Measurements from ENCODE around the gene MYRIP.
"Not testable (repeated sequence)": the region's sequence is repeated elsewhere in the genome, so short reads cannot be mapped to it uniquely, and the experiment has no call there.

The MYRIP gene

DNA sequence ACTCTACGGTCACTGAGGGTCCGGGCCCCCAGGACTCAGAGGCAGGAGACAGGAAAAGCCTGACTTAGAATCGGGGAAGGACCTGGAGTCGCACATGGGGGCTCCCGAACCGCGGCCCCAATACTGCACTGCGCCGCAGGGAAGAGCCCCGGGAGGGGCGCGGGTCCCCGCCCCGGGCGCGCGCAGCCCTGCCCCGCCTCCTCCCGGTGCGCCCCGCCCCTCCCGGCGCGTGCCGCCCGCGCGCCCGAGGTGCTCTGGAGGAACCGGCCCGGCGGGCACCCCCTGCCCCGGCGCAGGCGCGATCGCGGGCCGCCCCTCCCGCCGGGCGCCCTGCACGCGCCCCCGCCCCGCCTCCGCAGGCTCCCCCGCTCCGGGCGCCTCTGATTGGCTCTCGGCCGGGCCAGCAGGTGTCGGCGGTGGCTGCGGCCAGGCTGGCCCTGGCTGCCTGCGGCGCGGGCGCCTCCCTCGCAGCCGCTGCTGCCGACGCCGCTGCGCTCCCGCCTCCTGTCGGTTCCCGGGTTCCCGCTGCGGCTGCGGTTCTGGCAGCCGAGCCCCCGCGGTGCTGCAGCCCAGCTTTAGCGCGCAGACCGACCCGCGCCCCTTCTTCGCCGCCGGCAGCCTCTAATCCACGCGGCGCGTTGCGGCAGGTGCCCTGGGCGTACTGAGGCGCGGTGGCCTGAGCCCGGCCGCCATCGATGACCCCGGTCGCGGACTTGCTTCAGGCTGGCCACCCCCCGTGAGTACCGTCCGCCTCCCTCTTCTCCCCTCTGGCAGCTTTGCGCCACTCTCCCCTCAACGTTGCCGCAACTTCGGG is at the start of gene MYRIP:
Gene MYRIP, plus strand, starts transcription at position 429 of the 814 bp plus-strand sequence. CDS start 91,208 bp downstream, outside the sequence.
- DNase-seq: peak in 45 of 58 donors; percentile 9 to 81 (median 52)

DNA sequence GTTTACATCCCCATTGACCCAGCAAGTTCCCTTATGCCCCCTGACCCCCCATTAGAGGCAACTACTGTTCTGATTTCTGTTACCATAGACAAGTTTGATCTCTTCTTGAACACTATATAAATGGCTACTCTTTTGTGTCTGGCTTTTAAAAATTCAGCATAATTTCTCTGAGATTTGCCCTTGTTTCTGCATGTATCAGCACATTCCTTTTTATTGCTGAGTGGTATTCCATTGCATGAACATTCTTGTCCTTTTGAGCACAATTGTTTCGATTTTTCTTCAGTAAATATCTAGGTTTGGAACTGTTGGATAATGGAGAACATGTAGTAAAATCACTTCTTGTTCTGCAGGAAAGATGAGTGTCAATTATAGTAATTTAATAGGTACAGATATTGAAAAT is 49.1 kb upstream of the MYRIP start:
- DNase-seq: no peak

DNA sequence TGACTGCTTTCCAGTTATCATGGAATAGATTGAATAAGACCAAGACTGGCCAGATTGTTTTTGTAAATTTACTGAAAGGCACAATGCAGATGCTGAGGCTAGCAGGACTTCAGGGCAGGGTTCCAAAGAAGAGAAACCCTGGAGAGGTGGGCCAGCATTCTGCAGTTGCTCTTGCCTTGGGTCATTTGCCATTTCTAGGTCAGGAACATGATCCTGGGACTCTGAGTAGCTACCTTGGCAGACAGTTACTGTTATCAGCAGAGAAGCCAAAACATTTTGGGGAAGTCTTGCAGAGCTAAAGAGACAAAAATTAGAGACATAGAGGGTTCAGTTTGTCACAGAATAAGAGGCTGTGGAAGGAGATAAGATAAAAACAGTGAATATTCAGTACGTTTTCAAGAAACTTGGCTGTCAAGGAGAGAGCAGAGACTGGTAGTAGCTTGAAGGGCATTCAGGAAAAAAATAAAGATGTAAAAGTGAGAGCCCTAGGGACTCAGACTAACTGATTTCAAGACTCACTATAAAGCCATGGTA is 46.8 kb upstream of the MYRIP start:
- DNase-seq: no peak

DNA sequence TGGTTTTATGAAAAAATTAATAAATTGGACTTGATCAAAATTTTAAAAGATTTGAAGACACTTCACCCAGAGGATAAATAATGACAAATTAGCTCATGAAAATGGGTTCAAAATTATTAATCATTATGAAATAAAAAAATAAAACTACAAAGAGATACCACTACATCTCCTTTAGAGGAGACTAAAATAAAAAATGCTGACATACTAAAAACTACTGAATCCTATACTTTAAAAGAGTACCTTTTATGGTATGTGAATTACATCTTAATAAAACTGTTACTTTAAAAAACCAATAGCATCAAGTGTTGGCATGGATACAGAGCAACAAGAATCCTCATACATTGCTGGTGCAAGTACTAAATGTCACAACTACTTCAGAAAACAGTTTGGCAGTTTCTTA is 46.0 kb upstream of the MYRIP start:
- no peak for DNase-seq

DNA sequence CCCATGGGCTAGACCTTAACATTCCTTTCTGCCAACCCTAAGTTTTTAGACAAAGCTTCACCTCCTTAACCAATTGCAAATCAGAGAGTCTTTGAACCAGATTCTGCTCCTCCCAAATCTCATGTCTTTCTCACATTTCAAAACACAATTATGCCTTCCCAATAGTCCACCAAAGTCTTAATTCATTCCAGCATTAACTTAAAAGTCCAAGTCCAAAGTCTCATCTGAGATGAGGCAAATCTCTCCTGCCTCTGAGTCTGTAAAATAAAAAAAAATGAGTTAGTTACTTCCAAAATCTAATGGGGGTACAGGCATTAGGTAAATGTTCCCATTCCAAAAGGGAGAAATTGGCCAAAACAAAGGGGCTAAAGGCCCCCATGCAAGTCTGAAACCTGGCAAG is 43.8 kb upstream of the MYRIP start:
- DNase-seq: no peak

DNA sequence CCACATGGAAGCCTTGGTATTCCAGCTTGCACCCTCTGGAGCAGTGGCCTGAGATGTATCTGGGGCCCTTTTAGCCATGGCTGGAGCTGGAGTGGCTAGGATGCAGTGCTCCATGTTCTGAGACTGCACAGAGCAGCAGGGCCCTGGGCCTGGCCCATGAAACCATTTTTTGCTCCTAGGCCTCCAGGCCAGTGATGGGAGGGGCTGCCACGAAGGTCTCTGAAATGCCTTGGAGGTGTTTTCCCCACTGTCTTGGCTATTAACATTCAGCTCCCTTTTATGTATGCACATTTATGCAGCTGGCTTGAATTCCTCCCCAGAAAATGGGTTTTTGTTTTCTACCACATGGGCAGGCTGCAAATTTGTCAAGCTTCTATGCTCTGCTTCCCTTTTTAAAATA is 43.0 kb upstream of the MYRIP start:
- no peak for DNase-seq

DNA sequence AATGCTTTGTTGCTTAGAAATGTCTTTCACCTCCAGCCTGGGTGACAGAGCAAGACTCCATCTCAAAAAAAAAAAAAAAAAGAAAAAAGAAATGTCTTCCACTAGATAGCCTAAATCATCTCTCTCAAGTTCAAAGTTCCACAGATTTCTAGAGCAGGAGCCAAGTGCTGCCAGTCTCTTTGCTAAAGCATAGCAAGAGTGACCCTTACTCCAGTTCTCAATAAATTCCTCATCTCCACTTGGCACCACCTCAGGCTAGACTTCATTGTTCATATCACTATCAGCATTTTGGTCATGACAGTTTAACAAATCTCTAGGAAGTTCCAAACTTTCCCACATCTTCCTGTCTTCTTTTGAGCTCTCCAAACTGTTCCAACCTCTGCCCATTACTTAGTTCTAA is 42.5 kb upstream of the MYRIP start:
- DNase-seq: not testable (repeated sequence)

DNA sequence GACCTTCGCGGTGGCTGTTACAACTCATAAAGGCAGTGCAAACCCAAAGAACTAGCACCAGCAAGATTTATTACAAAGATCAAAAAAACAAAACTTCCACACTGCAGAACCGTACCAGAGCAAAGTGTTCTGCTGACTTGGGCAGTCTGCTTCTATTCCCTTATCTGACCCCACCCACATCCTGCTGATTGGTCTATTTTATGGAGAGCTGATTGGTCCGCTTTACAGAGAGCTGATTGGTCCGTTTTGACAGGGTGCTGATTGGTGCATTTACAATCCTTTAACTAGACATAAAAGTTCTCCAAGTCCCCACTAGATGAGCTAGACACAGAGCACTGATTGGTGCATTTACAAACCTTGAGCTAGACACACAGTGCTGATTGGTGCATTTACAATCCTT is 31.2 kb upstream of the MYRIP start:
- DNase-seq: not testable (repeated sequence)

DNA sequence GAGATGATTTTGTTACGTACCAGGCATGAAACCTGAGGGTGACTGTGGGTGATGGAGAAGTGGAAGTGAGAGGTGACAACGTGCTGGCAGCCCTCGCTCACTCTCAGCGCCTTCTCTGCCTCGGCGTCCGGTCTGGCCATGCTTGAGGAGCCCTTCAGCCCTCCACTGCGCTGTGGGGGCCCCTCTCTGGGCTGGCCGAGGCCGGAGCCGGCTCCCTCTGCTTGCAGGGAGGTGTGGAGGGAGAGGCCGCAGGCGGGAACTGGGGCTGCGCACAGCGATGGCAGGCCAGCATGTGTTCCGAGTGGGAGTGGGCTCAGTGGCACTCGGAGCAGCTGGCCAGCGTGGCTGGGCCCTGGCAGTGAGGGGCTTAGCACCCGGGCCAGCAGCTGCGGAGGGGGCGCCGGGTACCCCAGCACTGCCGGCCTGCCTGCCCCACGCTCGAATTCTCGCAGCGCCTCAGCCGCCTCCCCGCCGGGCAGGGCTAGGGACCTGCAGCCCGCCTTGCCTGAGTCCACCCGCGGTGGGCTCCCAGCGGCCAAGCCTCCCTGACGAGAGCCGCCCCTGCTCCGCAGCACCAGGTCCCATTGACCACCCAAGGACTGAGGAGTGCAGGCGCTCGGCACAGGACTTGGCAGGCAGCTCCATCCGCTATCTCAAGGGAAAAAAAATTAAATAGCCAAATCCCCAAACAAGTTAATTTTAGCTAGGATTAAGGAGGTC is 29.7 kb upstream of the MYRIP start:
- DNase-seq: no peak

DNA sequence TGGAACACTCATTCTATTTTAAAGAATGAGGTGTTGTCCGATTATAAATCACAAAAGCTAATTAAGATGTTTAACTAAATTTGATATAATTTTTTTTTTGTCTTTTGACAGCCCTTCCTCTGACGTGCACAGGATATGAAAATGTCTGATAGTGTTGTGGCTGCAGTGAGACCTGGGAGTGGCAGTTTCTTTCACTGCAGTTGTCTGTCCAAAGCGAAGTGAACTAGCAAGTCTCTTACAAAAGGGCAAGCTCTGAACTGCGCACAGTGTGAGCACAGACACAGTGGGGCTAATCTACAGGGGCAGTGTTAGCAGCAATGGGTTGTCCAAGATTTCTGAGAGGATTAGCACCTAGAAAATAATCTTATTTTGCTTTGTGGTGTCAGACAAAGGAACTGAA is 29.1 kb upstream of the MYRIP start:
- DNase-seq: no peak

DNA sequence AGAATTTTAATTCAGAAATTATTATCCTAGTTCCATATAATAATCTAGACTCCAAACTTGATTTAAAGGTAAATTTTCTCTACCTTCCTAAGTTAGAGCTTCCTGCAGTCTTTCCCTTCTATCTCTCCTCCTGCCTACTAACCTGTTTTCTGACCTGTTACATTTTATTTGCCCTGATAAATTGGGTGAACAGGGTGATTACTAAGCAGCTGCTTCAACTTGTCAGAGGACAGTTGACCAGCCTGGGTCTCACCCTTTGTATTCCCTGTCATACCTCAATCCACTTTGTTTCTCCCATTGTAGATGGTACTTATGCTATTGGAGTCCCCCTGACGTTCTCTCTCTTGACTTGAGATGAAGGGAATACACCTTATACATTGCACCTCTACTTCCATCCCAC is 28.4 kb upstream of the MYRIP start:
- no peak for DNase-seq

DNA sequence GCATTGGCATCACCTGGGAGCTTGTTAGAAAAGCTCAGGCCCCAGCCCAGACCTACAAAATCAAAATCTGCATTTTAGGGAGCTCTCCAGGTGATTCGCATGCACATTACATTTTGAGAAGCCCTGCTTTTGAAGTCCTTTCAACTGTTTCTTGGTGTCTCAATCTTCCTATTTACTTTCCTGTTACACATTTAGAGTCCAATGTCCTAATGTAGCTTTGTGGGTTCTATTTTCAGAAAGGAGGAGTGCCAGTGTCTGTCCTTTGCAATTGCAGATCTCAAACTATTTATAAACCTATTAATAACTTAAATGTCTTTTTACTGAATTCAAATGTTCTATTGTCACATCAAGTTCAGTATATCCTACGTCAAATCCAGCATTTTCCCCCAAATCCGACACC is 27.8 kb upstream of the MYRIP start:
- no peak for DNase-seq

DNA sequence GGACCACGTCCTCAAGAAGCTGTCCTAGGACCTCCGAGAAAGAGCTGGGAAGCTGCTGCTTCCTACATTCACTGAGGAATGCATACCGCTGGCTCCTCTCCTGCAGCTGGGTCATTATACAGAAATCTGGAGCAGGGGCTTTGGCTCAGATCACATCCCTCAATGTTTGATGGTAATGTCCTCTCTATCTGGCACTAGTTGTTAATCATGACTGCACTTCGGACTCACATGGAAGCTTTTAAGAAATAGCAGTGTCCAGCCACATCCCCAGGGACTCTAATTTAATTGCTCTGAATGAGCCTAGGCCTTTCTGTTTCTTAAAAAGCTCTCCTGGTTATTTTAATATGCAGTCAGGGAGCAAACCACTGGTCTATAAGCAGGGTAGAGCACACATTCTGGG is 25.7 kb upstream of the MYRIP start:
- DNase-seq: no peak

DNA sequence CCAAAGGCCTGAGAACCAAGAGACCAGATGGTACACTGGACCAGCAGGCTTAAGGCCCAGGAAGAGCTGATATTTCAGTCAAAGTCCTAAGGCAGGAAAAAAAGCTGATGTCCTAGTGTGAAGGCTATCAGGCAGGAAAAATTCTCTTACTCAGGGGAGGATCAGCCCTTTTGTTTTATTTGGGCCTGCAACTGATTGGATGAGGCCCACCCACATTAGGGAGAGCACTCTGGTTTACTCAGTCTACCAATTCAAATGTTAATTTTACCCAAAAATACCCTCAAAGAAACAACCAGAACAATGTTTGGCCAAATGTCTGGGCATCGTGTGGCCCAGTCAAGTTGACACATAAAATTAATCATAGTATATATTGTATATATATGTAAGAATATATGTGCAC is 24.5 kb upstream of the MYRIP start:
- no peak for DNase-seq

DNA sequence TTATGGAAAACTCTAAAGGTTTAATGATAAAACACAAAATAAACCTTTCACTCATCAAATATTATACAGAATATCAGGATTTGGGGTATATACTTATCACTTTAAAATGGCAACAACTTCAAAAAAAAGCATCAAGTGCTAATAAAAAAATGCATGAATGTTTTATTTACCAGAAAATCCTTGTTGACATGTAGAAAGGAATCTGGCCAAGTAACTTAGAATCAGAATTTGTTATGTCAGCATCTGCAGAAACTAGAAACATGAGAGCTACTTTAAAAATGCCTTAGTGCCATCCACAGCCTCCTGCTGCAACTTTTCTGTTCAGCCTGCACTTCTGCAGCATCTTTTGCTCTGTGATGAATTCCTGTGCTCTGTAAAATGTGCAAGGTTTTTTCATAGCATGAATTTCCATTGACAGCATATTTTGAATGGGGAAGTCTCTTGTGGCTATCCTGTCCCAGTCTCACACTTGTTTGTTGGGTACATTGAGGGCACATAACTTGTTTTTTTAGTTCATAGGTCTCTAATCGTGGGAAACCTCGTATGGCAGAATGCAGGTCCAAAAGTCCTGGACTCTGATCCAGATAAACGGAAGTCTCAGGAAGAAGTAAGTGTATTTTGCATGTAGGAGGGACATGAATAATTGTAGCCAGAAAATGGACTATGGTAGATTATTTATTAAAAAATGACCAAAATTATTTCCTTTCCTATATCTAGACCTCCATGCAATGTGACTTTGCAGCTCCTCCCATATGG is 21.1 kb upstream of the MYRIP start:
- no peak for DNase-seq

DNA sequence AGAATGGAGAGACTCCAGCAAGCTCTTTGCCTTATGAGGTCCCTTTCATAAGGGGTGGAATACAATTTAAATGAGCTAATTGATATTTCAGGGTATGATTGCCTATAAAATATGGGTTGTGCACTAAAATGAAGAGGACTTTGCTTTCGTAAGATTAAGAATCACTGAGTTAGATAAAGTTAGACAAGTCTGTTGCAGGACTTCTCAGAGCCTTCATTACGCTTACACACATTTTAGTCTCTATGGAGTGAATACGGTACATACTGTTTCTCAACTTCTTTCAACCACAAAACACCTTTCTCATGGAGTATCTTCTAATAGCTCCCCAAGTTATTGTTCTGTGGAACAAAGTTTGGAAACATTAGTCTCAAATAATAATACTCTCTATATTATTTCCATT is 17.8 kb upstream of the MYRIP start:
- no peak for DNase-seq

DNA sequence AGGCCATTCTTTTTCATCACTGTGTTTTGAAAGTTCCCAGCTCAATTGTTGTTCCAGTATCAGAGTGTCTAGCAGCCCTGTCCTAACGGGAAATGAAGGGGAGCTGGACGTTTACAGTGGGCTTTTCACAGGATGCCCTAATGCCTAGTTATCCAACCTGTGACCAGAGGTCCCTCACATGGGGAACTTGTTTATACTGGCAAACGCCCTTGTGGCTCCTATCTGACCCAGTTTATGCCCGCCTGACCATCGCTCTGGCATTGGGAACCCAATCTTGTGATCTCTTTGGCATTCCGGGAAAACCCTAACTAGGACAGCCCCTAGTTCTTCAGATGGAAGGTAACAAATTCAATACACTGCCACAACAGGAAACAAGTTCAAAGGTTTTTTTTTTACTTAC is 14.5 kb upstream of the MYRIP start:
- no peak for DNase-seq

DNA sequence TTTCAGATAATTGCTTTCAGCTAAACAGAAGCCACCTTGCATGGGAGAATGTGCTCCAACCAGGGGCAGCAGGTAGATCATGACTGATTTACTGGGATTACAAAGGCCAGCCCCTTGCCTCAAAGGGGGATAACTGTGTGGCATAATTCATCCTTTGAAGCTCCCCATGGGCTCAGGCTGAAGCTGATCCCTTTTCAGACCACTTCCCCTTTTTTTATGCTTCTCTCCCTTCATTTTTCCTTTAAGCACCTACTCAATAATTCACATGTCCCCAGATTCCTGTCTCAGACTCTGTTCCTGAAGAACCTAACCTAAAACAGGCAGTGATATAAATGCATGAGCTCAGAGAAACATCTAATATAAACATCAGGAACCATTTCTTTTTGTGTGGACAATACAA is 8.2 kb upstream of the MYRIP start:
- no peak for DNase-seq

DNA sequence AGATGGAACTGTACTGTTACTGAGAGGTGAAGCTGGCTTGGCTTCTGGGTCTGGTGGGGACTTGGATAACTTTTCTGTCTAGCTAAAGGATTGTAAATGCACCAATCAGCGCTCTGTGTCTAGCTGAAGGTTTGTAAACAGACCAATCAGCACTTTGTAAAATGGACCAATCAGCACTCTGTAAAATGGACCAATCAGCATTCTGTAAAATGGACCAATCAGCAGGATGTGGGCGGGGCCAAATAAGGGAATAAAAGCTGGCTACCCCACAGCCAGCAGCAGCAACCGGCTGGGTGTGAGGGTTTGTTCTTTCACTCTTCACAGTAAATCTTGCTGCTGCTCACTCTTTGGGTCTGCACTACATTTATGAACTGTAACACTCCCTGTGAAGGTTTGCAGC is 6.9 kb upstream of the MYRIP start:
- not testable (repeated sequence) for DNase-seq

DNA sequence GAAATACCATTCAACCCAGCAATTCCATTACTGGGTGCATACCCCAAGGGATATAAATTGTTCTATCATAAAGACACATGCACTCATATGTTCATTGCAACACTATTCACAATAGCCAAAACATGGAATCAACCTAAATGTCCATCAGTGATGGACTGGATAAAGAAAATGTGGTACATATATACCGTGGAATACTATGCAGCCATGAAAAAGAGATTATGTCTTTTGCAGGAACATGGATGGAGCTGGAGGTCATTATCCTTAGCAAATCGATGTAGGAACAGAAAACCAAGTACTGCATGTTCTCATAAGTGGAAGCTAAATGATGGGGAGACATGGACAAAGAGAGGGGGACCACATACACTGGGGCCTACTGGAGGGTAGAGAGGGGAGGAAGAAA is 5.5 kb upstream of the MYRIP start:
- DNase-seq: no peak

DNA sequence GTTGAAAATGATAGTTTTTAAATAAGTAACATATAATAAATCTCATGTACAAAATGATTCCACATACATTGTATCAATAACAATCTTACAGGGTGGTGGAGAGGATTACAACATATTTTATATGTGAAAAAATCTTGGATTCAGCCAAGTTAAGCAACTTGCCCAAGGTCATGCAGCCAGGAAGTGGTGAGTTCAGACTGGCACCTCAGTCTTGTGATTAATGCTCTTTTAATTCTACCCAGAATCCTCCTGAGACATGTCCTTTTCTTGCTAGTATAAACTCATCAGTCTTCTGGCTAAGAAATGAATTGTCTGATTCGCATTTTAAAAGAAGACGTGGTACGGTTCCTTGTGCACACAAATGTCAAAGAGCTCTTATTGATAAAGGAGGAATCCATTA is 4.5 kb upstream of the MYRIP start:
- DNase-seq: no peak

DNA sequence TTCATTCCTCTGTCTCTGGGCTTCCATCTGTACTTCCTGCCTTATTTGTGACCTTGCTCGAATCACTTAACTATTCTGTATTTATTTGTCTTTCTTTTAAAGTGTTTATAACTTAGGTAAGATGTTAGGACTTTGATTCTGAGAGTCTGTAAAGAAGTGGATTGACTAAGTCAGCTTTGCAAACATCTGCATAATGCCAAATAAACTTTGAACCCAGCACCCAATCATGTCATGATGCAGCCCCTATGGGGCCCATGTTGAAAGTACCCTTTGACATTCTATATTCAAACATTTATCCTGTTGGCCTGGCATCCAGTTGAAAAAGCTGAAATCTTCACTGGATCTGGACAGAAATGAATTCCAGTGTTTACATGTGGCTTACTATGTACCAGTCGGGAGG is 3.8 kb upstream of the MYRIP start:
- DNase-seq: no peak

Measured in anterior cingulate cortex (tissue), 58 donors.